Ishikawa (cell line): ENCODE results near the gene FLOT2.

Experiments
- CEBPB ChIP-seq: IDR thresholded peaks from 2 replicates; pipeline ENCODE4 v1.6.1; 2012
- CREB1 ChIP-seq: IDR thresholded peaks from 2 replicates; pipeline ENCODE4 v1.6.1; 2012; ENCODE audit warnings: low read depth
- EGR1 ChIP-seq: IDR thresholded peaks from 2 replicates; pipeline ENCODE4 v1.6.1; 2012
- EP300 ChIP-seq: IDR thresholded peaks from 2 replicates; pipeline ENCODE4 v1.6.1; 2012; ENCODE audit warnings: borderline replicate concordance
- FOXM1 ChIP-seq: IDR thresholded peaks from 2 replicates; pipeline ENCODE4 v1.6.1; 2012; ENCODE audit warnings: low read depth, borderline replicate concordance
- NFIC ChIP-seq: IDR thresholded peaks from 2 replicates; pipeline ENCODE4 v1.6.1; 2012
- RAD21 ChIP-seq: IDR thresholded peaks from 2 replicates; pipeline ENCODE4 v1.6.1; 2012; ENCODE audit warnings: low read depth
- TAF1 ChIP-seq: IDR thresholded peaks from 2 replicates; pipeline ENCODE4 v1.6.1; 2012; ENCODE audit warnings: low read depth, mild to moderate bottlenecking
- TCF12 ChIP-seq: IDR thresholded peaks from 2 replicates; pipeline ENCODE4 v1.6.1; 2012; ENCODE audit warnings: low read depth
- TEAD4 ChIP-seq: IDR thresholded peaks from 2 replicates; pipeline ENCODE4 v1.6.1; 2012
- YY1 ChIP-seq: IDR thresholded peaks from 2 replicates; pipeline ENCODE4 v1.6.1; 2012; ENCODE audit warnings: low read depth
- ZBTB7A ChIP-seq: IDR thresholded peaks from 2 replicates; pipeline ENCODE4 v1.6.1; 2012; ENCODE audit warnings: low read depth
- TF ChIP-seq, protein P1 (sequence below): IDR thresholded peaks from 2 replicates; pipeline ENCODE4 v1.6.1; 2012
- TF ChIP-seq, protein P2 (sequence below): IDR thresholded peaks from 2 replicates; pipeline ENCODE4 v1.6.1; 2012; ENCODE audit warnings: low read depth, mild to moderate bottlenecking
- TF ChIP-seq, protein P3 (sequence below): IDR thresholded peaks from 2 replicates; pipeline ENCODE4 v1.6.1; 2012

The FLOT2 gene

DNA sequence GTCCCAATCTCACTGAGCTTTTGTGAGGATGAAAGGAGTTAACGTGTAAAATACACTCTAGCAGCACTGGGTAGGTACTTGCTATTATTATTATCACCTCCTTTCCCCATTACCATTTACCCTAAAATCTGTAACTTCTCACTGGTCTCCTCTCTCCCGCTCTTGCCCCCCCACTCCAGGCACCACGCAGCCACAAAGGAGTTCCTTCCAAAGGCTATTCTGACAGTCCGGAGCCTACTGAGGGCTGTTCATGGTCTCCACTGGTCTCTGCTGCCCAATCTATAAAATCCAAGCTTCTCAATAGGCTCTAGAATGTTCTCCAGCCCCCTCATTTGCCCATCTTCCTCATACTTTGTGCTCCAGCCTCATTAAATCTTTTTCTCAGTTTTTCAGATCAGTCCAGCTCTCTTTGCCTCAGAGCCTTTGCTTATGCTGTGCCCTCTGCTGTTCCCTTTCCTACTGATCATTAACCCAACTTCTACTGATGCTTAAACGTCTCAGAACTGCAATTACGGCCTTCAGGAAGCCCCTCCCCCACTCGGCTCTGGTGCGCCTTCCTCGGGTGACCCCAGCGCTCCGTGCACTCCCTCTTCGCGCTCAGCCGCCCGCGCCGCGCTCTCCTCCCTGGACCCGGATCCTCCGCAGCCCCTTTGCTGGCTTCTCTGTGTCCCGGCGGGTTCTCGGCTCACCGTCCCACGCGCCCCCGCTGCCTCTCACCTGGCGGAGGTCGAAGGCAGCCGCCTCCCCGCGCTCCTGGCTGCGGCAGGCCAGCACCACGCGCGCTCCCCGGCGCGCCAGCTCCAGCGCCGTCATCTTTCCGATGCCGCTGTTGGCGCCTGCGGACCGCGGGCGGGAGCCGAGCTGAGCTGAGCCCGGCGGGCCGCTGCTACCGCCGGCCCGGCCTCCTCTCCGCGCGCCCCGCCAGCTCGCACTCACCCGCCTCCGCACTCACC is 4.6 kb upstream of the FLOT2 start:
- no peak for TF ChIP-seq TCF12
- no peak for TF ChIP-seq ZBTB7A
- TF ChIP-seq, protein P1, sequence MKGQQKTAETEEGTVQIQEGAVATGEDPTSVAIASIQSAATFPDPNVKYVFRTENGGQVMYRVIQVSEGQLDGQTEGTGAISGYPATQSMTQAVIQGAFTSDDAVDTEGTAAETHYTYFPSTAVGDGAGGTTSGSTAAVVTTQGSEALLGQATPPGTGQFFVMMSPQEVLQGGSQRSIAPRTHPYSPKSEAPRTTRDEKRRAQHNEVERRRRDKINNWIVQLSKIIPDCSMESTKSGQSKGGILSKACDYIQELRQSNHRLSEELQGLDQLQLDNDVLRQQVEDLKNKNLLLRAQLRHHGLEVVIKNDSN: no peak
- no peak for TF ChIP-seq TEAD4
- no peak for TF ChIP-seq NFIC
- TF ChIP-seq FOXM1: no peak
- TF ChIP-seq EP300: no peak
- no peak for TF ChIP-seq EGR1
- TF ChIP-seq, protein P2, sequence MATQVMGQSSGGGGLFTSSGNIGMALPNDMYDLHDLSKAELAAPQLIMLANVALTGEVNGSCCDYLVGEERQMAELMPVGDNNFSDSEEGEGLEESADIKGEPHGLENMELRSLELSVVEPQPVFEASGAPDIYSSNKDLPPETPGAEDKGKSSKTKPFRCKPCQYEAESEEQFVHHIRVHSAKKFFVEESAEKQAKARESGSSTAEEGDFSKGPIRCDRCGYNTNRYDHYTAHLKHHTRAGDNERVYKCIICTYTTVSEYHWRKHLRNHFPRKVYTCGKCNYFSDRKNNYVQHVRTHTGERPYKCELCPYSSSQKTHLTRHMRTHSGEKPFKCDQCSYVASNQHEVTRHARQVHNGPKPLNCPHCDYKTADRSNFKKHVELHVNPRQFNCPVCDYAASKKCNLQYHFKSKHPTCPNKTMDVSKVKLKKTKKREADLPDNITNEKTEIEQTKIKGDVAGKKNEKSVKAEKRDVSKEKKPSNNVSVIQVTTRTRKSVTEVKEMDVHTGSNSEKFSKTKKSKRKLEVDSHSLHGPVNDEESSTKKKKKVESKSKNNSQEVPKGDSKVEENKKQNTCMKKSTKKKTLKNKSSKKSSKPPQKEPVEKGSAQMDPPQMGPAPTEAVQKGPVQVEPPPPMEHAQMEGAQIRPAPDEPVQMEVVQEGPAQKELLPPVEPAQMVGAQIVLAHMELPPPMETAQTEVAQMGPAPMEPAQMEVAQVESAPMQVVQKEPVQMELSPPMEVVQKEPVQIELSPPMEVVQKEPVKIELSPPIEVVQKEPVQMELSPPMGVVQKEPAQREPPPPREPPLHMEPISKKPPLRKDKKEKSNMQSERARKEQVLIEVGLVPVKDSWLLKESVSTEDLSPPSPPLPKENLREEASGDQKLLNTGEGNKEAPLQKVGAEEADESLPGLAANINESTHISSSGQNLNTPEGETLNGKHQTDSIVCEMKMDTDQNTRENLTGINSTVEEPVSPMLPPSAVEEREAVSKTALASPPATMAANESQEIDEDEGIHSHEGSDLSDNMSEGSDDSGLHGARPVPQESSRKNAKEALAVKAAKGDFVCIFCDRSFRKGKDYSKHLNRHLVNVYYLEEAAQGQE: no peak
- no peak for TF ChIP-seq TAF1
- TF ChIP-seq CREB1: no peak
- no peak for TF ChIP-seq YY1
- TF ChIP-seq, protein P3, sequence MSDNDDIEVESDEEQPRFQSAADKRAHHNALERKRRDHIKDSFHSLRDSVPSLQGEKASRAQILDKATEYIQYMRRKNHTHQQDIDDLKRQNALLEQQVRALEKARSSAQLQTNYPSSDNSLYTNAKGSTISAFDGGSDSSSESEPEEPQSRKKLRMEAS: no peak; the same call in 1 of the 2 replicates
- no peak for TF ChIP-seq CEBPB

DNA sequence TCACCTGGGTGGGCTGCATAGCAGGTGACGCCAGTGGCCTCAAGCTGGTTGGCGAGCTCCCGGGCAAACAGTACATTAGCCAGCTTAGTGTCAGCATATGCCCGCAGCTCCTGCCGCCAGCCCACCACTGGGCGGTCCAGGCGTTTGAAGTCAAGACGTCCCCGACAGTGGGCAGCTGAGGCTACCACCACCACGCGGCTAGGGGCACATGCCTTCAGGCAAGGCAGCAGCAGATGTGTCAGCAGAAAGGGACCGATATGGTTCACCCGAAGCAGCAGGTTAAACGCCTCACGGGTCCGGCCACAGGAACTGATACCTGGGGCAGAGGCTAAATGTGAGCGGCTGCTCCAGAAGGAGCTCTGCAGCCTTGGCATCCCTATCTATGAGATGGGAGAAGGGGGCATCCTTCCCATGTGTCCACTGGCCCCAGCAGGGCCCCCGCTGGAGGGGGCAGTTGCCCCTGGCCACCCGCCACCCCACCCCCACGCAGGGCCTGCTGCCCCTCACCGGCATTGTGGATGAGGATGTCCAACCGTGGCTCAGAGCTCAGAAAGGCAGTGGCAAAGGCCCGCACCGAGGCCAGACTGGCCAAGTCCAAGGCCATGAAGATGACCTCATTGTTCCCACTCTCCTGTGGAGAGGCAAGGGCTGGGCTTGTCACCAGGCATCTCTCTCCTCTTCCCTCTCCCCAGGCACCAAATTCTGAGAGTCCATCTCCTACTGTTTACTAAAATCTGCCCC is 3.6 kb upstream of the FLOT2 start:
- TF ChIP-seq ZBTB7A: no peak
- TF ChIP-seq, protein P1: no peak
- no peak for TF ChIP-seq CREB1
- no peak for TF ChIP-seq EP300
- TF ChIP-seq, protein P2: no peak

DNA sequence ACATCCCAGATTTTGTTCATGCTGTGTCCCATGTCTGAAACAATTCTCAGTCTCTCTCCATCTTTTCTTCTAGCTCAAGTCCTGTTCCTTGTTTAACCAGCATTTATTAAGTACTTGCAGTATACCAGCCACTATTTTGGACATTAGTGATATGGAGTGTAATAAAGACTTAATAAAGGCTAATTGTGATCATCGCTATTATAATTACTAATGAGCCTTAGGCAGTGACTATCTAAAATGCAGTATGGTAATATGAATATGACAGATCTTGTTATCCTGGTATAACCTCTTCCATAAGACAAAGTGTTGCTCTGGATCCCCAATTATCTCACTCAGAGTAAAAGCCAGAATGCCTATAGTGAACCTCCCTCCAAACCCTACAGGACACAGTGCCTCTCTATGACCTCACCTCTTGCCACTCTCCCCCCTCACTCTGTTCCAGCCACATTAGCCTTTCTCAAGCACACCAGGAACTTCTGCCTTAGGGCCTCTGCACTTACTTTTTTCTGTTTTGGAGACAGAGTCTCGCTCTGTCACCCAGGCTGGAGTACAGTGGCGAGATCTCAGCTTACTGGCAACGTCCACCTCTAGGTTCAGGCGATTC is 1.8 kb upstream of the FLOT2 start:
- TF ChIP-seq EP300 (no peak), EGR1 (no peak), TAF1 (no peak)

DNA sequence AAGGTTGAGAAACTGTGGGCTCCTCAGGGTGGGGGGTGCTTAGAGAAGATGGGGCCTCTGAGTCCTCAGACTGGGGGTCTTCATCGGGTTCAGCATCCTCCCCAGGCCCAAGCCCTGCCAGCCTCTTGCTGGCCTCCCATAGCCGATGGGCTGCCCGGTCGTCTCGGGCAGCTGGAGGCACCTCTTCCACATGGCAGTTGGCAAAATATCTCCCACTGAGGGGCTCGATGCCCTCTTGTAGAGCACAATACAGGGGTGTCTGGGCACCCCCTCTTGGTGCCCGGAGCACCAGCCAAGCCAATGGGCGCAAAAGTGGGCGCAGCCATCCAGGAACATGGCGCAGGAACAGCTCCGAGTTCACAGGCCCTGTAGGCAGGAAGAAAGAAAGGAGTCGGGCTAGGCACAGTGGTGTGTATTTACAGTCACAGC is 1.0 kb upstream of the FLOT2 start:
- TF ChIP-seq TAF1 (no peak), EGR1 (no peak), EP300 (no peak), NFIC (no peak), YY1 (no peak), FOXM1 (no peak), CREB1 (no peak), TEAD4 (no peak), TCF12 (no peak), ZBTB7A (no peak), RAD21 (no peak), CEBPB (no peak)
- TF ChIP-seq, protein P2: no peak
- TF ChIP-seq, protein P1: no peak
- TF ChIP-seq, protein P3: no peak
